Adrenal gland (tissue), 5 donors: Measurements from ENCODE around the gene OSTF1.

Source experiments
- POLR2A ChIP-seq, 2 donors: fragments of 450-650 bp; IDR thresholded peaks; one replicate each; pipeline ENCODE4 v1.6.1; 2017; ENCODE audit warnings: antibody characterized with exemption in 2 of 2, mild to moderate bottlenecking in 2 of 2, moderate library complexity in 1 of 2
- TF ChIP-seq, protein P1 (sequence below), 6 experiments: fragments of 450-650 bp in 4 of 6; fragments of 200-600 bp in 2 of 6; sonication (generic) in 1 of 6; IDR thresholded peaks; 1 replicate in 5 of 6; 2 replicates in 1 of 6; pipeline versions ENCODE4 v1.5.1 to v1.8.0; 2016 to 2021; ENCODE audit warnings: antibody characterized with exemption in 6 of 6, mild to moderate bottlenecking in 2 of 6, moderate library complexity in 1 of 6
- donor health status: DM: no; HTN: no; CAD: no.

DNA sequence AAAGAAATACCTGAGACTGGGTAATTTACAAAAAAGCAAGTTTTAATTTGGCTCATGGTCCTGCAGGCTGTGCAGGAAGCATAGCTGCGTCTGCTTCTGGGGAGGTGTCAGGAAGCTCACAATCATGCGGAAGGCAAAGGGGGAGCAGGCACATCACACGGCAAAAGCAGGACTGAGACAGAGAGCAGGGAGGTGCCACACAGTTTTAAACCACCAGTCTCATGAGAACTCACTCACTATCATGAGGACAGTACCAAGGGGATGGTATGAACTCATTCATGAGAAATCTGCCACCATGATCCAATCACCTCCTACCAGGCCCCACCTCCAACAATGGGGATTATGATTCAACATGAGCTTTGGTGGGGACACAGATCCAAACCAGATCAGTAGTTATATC lies 96.2 kb downstream of the OSTF1 start:
- TF ChIP-seq, protein P1, sequence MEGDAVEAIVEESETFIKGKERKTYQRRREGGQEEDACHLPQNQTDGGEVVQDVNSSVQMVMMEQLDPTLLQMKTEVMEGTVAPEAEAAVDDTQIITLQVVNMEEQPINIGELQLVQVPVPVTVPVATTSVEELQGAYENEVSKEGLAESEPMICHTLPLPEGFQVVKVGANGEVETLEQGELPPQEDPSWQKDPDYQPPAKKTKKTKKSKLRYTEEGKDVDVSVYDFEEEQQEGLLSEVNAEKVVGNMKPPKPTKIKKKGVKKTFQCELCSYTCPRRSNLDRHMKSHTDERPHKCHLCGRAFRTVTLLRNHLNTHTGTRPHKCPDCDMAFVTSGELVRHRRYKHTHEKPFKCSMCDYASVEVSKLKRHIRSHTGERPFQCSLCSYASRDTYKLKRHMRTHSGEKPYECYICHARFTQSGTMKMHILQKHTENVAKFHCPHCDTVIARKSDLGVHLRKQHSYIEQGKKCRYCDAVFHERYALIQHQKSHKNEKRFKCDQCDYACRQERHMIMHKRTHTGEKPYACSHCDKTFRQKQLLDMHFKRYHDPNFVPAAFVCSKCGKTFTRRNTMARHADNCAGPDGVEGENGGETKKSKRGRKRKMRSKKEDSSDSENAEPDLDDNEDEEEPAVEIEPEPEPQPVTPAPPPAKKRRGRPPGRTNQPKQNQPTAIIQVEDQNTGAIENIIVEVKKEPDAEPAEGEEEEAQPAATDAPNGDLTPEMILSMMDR (IDR thresholded peaks at IDR 0.05), result no peak
- no peak for TF ChIP-seq POLR2A (IDR thresholded peaks at IDR 0.05)
